HL-60/S4 treated with phorbol 12-myristate 13-acetate at 8.2 ng/mL for 4 days and 3 days (cell line): ENCODE data around the gene POLN.

Experiments
- in situ Hi-C: fragments of 300-500 bp; cut with MboI; formaldehyde crosslinking; loops from 2 replicates; pipeline ENCODE4 v1.15.0; 2022; ENCODE audit warnings: low sequenced_read_pairs

Gene POLN

DNA sequence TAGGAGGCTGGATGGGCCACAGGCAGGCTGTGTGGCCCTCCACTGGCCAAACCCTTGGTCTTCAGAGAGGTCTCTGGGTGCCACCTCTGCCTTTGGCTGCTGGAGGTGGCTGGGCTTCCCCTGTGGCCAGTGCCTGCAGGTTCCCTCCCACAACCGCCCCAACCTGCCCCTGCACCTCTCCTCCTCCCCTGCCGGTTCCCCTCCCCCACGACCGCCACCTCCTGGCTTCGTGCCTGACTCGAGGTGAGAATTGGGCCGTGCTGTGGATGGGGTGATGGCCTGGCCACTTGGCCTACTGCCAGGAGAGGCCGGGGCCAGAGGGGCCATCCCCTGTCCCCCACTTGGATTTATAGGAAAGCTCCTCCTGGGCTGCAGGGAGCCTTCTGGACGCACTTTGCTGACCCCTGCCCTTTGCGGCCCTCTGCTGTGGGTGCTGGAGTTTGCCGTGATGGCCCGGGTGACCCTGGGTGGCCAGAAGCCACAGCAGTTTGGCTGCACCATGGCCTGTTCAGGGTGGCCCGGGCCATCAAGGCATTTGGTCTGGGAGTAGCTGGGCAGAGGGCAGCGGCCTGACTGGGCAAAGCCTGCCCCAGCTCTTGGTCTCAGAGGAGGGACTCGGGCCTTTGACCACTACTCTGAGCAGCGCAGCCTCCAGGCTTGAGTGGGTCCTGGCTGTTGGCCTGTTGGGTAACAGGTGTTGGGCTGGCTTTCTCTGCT, 179.0 kb downstream of the POLN start:
- in situ Hi-C loops, result no loop called here

DNA sequence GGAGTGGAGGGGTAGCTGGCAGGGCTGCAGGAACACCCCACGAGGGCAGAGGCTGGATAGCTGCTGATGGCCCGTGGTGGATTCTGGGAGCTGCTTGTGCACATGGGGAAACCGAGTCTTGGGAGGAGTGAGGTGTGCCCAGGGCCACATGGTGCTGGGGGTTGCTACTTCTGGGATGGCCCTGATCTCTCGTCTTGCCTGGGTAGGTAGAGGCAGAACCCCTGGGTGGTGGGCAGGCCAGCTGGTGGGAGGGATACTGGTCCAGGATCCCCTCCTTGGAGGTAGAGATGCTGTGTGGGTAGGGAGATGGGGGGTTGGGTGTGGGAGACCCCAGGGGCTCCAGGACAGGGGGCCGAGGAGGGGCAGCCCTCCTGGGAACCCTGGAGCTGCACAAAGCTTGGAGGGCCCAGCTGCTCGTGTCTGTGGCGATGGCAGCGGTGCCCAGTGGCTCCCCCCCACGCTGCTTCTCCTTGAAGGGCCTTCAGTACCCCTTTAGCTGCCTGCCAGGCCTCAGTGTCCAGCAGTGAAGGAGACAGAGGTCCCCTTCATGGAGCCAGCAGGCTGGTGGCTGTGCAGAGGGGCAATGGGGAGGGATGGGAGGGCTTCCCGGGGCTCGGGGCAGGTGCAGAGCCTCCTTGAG, 179.6 kb downstream of the POLN start:
- in situ Hi-C loops, result no loop called here

DNA sequence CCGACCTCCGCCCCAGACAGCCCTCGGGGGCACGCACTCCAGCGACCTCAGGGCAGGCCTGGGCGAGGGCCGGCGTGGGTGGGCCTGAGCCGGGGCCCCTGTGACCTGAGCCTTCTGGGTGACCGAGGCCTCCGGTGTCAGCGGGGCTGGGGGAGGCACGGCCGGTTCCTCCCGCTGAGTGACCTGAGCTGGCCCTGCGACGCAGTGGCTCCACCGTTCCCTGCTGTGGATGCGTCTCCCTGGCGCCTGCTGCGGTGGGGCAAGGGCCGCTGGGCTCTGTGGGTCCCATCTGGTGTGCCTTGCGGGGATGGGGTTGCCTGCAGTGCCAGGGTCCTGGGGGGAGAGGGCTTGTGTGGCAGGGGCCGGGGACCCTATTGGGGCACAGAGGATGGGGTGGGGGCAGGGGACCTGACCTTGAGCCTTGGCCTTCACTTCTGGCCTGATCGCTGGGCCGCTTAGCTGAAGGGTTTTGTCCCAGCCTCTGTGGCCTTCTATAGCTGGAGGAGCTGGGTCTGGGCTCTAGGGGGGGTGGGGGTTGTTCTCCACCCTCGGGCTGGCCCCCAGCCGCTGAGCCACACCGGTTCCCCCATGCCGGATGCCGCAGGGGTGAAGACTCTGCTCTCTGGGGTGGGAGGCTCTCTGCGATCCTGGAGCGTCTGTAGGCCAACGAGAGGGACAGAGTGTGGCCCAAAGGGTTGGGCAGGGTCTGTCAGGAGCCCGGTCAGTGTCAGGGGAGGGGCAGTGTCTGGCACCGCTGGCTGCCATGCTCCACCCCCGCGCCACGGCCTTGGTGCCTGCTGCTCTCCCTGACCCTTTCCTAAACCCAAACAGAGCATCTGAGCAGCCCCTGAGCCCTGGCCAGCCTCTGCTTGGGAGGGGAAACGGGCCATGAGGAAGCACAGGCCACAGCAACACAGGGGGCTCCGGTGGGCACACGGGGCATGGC, 180.5 kb downstream of the POLN start:
- in situ Hi-C loops, result no loop called here

DNA sequence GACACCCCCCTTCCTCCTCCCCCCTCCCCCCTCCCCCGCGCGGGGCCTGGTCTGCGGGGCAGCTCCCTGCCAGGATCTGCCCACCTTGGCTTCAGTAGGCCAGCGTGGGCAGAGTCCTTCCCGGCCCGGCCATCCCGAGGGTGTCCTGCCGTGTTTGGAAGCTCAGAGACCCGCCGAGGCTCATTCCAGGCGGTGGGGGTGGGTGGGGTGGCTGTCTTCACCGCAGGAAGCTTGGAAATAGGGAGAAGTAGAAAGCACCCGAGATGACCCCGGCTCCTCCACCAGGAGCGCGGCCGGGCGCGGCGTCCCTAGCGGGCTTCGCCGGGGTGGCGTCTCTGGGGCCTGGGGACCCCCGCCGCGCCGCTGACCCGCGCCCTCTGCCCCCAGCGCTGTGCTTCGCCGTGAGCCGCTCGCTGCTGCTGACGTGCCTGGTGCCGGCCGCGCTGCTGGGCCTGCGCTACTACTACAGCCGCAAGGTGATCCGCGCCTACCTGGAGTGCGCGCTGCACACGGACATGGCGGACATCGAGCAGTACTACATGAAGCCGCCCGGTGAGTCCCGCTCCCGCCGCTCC, 181.2 kb downstream of the POLN start:
- in situ Hi-C loops, result no loop called here

DNA sequence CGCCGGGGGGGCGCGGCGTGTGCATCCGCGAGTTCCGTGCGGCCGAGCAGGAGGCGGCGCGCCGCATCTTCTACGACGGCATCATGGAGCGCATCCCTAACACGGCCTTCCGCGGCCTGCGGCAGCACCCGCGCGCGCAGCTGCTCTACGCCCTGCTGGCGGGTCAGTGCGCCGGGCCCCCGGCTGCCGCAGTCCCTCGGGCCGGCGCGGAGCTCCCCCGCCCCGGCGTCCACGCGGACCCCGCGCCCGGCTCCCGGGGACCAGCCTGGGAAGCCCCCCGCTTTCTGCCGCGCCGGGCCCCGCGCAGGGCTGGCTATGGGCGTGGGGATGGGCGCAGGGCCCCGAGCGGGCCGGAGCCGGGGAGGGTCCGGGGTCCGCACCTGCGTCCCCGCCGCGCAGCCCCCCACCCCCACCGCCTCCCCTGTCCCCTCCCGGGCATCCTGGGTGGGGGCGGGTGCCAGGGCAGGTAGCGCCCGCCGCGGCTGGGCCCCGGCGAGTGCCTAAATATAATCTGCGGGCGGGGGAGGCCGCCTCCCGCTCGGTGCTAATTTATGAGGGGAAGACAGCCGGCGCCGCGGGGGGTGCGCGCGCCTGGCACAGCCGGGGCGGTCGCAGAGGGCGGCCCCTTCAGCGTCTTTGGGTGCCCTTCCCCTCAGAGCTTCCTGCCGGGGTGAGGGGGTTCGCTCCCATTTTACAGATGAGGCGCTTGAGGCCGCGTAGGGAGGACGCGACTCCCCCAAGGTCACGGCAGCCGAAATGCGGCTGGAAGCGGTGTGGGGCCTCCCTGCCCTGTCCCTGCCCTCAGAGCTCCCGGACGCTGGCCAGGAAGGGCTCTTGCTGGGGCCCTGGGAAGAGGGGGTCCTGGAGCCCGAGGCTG, 182.0 kb downstream of the POLN start:
- in situ Hi-C loops, result no loop called here

DNA sequence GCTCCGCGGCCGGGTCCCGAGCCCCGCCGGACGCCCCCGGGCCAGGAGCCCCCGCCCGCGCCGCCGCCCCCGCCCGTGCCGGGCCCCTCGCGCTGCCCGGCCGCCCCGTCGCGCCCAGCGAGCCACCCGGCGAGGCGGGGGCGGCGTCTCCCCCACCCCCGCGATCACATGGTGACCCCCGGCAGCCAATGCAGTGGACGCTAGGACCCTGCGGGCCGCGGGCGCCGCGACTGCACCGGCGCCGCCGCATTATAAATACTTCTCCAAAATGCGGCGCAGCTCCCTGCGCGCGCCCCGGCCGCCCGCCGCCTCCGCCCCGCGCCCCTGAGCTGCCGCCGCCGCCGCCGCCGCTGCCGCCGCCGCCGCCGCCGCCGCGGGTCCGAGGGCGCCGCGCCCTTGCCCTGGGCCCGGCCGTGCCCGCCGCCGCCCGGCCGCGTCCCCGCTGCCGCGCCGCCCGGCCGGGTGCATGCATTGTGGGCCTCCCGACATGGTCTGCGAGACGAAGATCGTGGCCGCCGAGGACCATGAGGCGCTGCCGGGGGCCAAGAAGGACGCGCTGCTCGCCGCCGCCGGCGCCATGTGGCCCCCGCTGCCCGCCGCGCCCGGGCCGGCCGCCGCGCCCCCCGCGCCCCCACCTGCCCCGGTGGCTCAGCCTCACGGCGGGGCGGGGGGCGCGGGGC, 182.7 kb downstream of the POLN start, which contains the start of gene NAT8L:
Gene NAT8L (plus strand): TSS at position 282 of the 680 bp plus-strand sequence. CDS start 185 bp downstream, at position 467.
- in situ Hi-C loops, result no loop called here

DNA sequence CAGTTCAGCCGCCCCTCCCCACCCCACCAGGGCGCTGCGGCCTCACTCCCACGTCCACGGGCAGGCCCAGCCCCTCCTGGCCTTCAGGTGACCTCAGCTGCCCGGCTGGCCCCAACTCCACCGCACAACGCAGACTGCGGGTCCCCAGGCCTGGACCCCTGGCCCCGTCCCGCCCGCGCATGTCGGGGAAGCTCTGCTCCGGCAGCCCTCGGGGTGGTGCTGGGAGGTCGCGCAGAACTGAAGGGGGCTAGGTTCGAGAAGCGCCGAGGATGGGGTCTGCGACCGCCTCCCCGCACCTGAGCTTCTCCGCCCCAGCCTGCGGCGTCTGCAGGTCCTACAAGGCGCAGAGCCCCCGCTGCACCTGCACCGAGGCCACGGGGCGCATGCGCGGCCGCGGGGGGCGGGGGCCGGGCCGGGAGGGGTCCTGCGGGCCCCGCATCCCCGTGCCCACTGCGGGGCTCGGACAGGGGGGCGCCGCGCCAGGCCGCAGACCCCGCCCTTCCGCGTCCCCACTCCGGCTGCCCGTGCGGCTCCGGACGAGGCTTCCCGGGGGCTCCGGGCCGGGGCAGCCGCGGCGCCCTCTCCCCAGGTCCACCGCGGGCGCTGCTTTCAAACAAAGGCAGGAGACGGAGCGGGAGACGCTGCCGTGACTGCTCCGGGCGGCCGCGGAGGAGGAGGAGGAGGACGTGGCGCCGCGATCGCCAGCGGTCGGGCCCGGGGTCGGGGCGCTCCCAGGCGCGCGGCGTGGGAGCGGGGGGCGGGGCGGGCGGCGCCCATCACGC, 183.5 kb downstream of the POLN start:
- in situ Hi-C loops, result no loop called here

DNA sequence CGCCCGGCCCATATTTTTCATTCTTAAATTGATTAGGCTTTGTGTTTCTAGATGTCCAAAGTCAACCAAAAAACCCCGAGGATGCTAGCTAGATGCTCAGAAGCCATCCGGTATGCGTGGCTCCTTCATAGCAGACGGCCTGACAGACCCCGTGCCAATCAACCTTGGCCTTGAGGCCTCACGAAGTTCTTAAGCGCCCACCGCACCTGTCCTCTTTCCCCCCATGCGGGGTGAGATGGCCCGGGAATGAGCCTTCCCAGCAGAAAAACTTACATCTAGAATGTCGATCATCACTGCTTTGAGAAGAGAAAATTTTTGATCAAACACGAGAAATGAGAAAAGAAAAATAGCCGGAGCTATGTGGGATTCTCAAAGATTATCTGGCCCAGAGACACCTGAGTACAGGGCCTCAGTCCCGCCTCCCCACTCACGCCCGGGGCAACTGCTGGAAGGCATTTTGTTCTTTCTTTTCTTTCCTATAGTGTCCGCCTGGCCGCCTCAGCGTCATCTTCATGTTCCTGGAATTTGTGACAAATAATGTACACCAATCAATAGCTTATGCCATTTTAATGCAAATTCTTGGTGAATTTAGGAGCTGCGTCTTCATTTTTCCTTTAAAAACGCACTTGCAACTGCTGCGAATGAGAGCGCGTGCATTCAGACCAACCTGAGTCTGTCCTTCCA, 184.4 kb downstream of the POLN start:
- in situ Hi-C loops, result no loop called here

DNA sequence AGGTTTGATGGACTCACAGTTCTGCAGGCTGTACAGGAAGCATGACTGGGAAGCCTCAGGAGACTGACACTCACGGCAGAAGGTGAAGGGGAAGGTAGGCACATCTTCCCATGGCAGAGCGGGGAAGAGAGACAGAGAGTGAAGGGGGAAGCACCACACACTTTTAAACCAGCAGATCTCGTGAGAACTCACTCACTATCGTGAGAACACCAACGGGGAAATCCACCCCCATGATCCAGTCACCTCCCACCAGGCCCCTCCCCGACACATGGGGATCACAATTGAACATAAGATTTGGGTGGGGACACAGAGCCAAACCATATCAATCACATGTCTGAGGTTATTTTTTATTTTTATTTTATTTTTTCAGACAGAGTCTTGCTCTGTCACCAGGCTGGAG, 187.7 kb downstream of the POLN start:
- in situ Hi-C loops, result no loop called here

DNA sequence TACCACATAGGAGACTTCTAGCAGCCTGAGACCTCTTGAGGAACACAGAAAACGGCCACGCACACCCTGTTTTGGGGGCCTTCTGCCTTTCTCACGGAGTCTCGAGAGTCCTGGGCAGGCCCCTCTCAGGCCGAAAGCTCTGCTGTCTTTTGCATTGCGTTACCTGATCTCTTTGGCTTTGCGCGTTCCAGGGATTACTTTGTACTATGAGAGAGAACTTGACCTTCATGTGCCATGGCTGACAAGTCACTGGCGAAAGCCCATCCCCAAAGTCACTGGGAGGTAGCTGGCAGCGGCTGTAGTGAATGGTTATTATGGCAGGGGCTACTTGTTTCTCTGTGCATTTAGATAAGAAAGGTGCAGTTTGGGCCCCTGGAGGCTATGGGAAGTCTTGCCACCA, 190.8 kb downstream of the POLN start:
- in situ Hi-C loops, result no loop called here

DNA sequence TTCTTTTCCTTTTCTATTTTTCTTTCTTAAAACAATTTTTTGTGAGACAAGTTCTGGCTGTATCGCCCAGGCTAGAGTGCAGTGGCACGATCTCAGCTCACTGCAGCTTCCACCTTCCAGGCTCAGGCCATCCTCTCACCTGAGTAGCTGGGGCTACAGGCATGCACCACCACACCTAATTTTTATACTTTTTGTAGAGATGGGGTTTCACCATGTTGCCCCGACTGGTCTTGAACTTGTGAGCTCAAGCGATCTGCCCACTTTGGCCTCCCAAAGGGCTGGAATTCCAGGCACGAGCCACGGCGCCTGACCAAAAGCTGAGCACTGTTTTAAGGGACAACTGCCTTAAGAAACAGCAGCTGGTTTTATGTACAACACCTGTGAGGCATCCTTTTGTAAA, 192.1 kb downstream of the POLN start:
- in situ Hi-C loops, result no loop called here

DNA sequence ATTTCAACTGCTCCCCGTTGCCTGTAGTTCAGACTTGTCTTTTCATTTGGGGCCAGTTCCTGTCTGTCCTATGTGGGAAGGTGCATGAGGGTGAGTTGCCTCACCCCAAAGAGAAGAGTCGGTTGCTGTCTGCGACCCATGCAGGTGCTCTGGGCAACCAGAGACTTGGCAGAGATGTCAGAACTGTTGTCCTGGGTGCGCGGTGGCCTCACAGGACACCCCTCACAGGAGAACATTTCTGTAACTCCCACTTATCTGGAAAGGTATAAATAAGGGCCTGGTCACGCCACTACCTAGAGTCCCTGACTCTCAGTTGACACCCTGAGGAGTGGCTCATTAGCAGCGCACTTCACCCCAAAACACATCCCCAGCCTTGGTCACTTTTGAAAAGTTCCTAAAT, 192.5 kb downstream of the POLN start:
- in situ Hi-C loops, result no loop called here

DNA sequence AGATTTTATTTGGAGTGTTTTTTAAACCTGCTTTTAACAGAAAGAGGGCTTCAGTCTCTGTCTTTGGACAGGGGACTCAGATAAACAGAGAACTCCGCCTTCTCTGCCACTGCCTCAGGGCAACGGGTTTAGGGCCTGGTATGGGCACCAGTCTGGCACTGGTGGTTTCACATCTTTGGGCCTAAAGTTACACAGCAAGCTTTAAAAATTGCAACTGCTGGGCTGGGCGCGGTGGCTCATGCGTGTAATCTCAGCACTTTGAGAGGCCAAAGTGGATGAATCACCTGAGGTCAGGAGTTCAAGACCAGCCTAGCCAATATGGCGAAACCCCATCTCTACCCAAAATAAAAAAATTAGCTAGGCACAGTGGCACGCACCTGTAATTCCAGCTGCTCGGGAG, 193.1 kb downstream of the POLN start:
- in situ Hi-C loops, result no loop called here

DNA sequence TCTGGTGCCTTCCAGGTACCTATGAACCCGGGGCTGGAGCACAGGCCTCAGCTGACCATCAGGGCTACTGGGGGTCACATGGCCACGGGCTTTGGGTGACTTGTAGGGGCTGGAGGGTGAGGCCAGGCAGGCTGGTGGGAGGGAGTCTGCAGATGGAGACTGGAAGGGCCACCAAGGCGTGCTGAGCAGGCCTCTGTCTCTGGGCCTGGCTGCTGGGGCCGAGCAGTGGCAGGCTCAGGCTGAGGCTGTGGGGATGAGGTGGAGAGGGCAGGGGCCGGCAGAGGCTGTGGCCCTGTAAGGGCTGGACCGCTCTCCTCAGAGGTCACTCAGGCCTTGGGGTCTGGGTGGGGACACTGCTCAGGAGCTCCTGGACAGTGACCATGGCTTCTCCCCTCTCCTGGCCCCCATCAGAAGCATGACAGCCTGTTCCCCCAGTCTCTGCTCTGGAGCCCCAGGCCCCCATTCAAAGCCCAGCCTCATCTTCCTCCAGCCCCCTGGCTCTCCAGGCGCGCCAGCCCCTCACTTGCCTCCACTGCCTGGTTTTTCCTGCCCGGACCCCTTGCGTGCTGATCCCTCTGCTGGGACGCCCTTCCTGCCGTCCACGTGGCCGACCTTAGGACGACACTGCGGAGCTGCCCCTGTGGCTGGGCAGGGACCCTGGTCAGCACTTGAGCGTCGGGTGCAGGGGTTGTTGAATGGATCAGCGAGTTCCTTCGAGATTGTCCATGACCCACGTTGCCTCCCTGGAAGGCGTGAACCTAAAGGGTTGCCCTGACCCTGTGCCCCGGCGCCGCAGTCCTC, 193.9 kb downstream of the POLN start:
- in situ Hi-C loops, result no loop called here

DNA sequence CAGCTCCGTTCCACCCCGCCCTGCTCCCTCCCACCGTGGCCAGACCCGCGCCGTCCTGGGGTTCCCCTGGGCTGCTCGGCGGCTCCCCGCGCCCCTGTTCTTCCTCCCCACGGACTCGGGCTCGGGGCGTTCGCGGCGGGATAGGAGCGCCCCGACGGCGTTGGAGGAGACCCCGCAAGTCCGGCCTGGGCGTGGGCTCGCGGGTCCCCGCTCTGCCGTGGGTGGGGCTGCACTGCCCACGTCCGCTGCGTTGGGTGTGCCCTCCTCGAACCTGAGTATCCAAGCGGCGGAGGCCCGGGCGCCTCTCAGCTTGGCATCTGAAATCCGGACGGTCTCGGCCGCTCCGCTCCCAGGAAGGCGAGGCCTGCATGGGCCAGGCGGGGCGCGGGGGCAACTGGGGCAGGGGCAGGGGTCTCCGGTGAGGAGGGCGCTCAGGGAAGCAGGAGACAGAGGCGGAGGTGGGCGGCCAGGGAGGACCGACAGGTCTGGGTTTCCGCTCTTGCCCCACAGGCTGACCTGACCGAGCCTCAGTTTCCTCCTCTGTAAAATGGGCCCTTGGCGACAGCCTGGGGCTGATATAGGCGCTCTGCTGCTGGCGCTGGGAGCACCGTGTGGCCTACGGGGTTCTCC, 194.8 kb downstream of the POLN start:
- in situ Hi-C loops, result no loop called here

DNA sequence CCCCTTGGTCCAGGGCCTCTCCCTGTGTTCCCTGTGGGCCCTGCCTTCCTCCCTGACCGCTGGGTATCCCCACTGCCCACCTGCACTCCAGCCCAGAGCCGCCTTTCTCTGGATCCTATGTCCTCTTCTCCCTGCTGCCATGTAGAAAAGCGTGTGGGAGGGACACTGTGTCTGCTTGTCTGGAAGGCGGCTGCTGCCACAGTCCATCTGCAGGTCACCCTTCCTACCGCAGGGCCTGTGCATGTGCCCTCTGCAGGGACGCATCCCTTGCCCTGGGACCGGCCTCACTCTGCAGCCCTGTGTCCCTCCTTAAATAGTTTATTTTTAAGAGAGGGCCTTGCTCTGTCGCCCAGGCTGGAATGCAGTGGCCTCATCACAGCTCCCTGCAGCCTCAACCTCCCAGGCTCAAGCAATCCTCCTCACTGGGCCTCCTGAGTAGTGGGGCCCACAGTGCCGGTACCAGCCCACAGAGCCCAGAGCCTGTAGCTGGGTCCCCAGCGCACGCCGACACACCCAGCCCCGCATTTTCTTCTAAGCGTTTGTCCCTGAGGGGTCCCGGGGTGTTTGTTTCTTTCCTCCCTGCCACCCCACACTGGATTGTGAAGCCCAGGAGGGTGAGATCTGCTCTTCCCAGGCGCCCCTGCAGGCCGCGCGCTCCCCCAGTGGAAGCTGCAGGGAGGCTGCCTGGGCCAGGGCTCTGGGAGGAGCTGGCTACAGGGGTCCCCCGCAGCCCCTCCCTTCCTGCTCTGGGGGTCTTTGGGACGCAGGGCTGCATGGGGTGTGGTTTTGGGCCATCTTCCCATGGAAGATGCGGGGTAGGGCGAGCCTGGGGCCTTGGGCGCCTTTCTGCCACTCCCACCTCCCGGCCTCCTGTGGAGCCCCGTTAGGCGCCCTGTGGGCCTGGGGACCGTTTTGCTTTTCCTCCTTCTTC, 195.6 kb downstream of the POLN start:
- in situ Hi-C loops, result no loop called here
